Cerebellar cortex (tissue), 1 donor: ENCODE measurements around the gene MICU1.
A peak's percentile ranks its signal among the peaks of the same experiment; 100 is the strongest.
"Not testable (repeated sequence)": the region's sequence is repeated elsewhere in the genome, so short reads cannot be mapped to it uniquely, and the experiment has no call there.

ENCODE experiments used
- DNase-seq: peaks from one replicate; pipeline ENCODE4 v3.0.0-alpha.2; 2015; ENCODE audit warnings: low spot score

MICU1 gene

GRCh38 chr10:72625608-72626443 lies at the start of gene MICU1:
TSS of gene MICU1 (minus strand) at chr10:72626079. CDS start at chr10:72566793, 59,286 bp downstream.
- DNase-seq, result peak; percentile 98

GRCh38 chr10:72674174-72674573 lies 48.3 kb upstream of the MICU1 start:
- not testable (repeated sequence) for DNase-seq

- DNase-seq, result no peak
Measured at GRCh38 chr10:72673280-72673679, 47.4 kb upstream of the MICU1 start.

- DNase-seq, result no peak
Measured at GRCh38 chr10:72667207-72667864, 41.5 kb upstream of the MICU1 start.

- no peak for DNase-seq
Measured at GRCh38 chr10:72665925-72666324, 40.0 kb upstream of the MICU1 start.

GRCh38 chr10:72663971-72664370 lies 38.1 kb upstream of the MICU1 start:
- no peak for DNase-seq

- DNase-seq, result no peak
Measured at GRCh38 chr10:72661431-72661830, 35.6 kb upstream of the MICU1 start.

- DNase-seq, result no peak
Measured at GRCh38 chr10:72660220-72660619, 34.3 kb upstream of the MICU1 start.

GRCh38 chr10:72659694-72660093 lies 33.8 kb upstream of the MICU1 start:
- DNase-seq, result no peak

GRCh38 chr10:72658696-72659400 lies 33.0 kb upstream of the MICU1 start:
- DNase-seq, result peak; percentile 76

- DNase-seq, result no peak
Measured at GRCh38 chr10:72654720-72655119, 28.8 kb upstream of the MICU1 start.

- DNase-seq, result no peak
Measured at GRCh38 chr10:72653383-72654096, 27.7 kb upstream of the MICU1 start.

- DNase-seq, result no peak
Measured at GRCh38 chr10:72649291-72649690, 23.4 kb upstream of the MICU1 start.

GRCh38 chr10:72648301-72648700 lies 22.4 kb upstream of the MICU1 start:
- DNase-seq, result no peak

- not testable (repeated sequence) for DNase-seq
Measured at GRCh38 chr10:72646971-72647370, 21.1 kb upstream of the MICU1 start.

GRCh38 chr10:72645263-72645858 lies 19.5 kb upstream of the MICU1 start:
- DNase-seq, result no peak

- DNase-seq, result no peak
Measured at GRCh38 chr10:72642318-72642717, 16.4 kb upstream of the MICU1 start.

- no peak for DNase-seq
Measured at GRCh38 chr10:72639441-72639873, 13.6 kb upstream of the MICU1 start.

- DNase-seq, result no peak
Measured at GRCh38 chr10:72638586-72639440, 12.9 kb upstream of the MICU1 start.

- DNase-seq, result no peak
Measured at GRCh38 chr10:72637398-72637857, 11.5 kb upstream of the MICU1 start.

- DNase-seq, result no peak
Measured at GRCh38 chr10:72630144-72630543, 4.3 kb upstream of the MICU1 start.
